RPMI7951 (cell line): ENCODE measurements around the gene SKAP2. TPM values are rescaled to one million over a fixed set of nuclear protein-coding genes. Genes with fewer than 3 reads are reported as not detected.
A peak's percentile ranks its signal among the peaks of the same experiment; 100 is the strongest.
"Not testable (repeated sequence)": the region's sequence is repeated elsewhere in the genome, so short reads cannot be mapped to it uniquely, and the experiment has no call there.

ENCODE experiments used
- DNase-seq: peaks from one replicate; pipeline ENCODE4 v3.0.0-alpha.2; 2012; ENCODE audit warnings: low read depth
- total RNA-seq: library from RNA; depleted of rRNA; stranded (reverse); fragments of >200 nt; shearing (Covaris generic); gene quantifications from 2 replicates; pipeline ENCODE4 v1.2.3, GENCODE V29; 2014

SKAP2 gene
- total RNA-seq, 1 experiment from 2014 or later: 58.0 TPM

GRCh38 chr7:26857506-26858240 lies 6.7 kb downstream of the SKAP2 start:
- DNase-seq: peak; percentile 75

- DNase-seq: no peak
Measured at GRCh38 chr7:26857170-26857505, 7.3 kb downstream of the SKAP2 start.

- peak; percentile 43 for DNase-seq
Measured at GRCh38 chr7:26856176-26856985, 8.0 kb downstream of the SKAP2 start.

- DNase-seq: no peak
Measured at GRCh38 chr7:26854876-26855855, 9.2 kb downstream of the SKAP2 start.

GRCh38 chr7:26853788-26854393 lies 10.5 kb downstream of the SKAP2 start:
- DNase-seq: peak; percentile 73

- peak; percentile 63 for DNase-seq
Measured at GRCh38 chr7:26850193-26850651, 14.2 kb downstream of the SKAP2 start.

- peak; percentile 34 for DNase-seq
Measured at GRCh38 chr7:26843705-26844104, 20.7 kb downstream of the SKAP2 start.

- DNase-seq: no peak
Measured at GRCh38 chr7:26842897-26843296, 21.5 kb downstream of the SKAP2 start.

- DNase-seq: no peak
Measured at GRCh38 chr7:26841003-26841739, 23.2 kb downstream of the SKAP2 start.

GRCh38 chr7:26836793-26837192 lies 27.6 kb downstream of the SKAP2 start:
- DNase-seq: not testable (repeated sequence)

- DNase-seq: peak; percentile 11
Measured at GRCh38 chr7:26815426-26815825, 49.0 kb downstream of the SKAP2 start.

- DNase-seq: peak; percentile 78
Measured at GRCh38 chr7:26813432-26813831, 51.0 kb downstream of the SKAP2 start.

GRCh38 chr7:26794541-26794940 lies 69.8 kb downstream of the SKAP2 start:
- no peak for DNase-seq

GRCh38 chr7:26792576-26792975 lies 71.8 kb downstream of the SKAP2 start:
- no peak for DNase-seq

GRCh38 chr7:26792006-26792405 lies 72.4 kb downstream of the SKAP2 start:
- DNase-seq: no peak

- no peak for DNase-seq
Measured at GRCh38 chr7:26789481-26790184, 74.8 kb downstream of the SKAP2 start.

GRCh38 chr7:26787701-26788100 lies 76.7 kb downstream of the SKAP2 start:
- DNase-seq: no peak

- no peak for DNase-seq
Measured at GRCh38 chr7:26784118-26784517, 80.3 kb downstream of the SKAP2 start.

GRCh38 chr7:26782501-26782900 lies 81.9 kb downstream of the SKAP2 start:
- DNase-seq: peak; percentile 54

GRCh38 chr7:26779978-26780595 lies 84.3 kb downstream of the SKAP2 start:
- no peak for DNase-seq
